D341Med (cell line): Measurements from ENCODE around the gene EGFL7.

Experiments
- DNase-seq: peaks from one replicate; pipeline ENCODE4 v3.0.0; 2012; ENCODE audit warnings: low spot score

The EGFL7 gene

DNA sequence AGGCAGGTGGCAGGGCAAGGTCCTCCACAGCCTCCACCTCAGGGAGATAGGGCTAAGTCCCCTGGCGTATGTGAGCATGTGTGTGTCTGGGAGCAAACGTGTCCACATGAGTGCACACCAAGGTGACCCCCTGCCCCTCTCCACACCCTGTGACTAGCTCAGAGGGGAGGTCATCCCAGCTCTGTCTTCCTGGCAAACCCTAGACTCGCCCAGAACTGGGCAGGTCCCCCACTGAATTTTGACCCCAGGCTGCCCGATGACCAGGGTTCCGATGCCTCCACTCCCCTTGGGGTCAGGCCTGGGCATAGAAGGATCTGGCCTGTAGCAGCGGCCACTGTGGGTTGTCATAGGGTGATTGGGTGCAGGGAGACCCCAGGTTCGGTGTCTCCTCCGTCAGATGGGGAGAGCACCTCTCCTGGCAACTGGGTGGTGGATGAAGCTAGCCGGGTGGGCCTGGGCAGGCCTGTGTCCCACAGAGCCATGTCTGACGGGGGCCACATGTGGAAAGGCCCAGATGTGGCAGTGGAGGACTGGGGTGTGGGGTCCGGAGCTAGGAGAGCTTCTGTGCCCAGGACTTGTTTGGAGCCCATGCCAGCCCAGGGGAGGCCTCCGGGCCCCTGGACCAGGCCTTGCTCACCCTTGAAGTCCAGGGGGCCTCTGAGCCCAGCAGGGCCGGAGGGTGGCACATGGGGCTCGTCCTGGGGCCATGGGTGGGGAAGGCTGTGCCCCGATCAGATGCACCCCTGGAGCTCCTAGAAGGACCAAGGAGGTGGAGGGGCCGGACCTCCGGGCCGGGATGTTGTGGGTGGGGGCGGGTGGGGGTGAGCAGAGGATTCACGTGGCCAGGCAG lies 55.9 kb downstream of the EGFL7 start:
- DNase-seq, result no peak

GRCh38 chr9:136719195-136719880 lies 56.6 kb downstream of the EGFL7 start:
- DNase-seq, result no peak

DNA sequence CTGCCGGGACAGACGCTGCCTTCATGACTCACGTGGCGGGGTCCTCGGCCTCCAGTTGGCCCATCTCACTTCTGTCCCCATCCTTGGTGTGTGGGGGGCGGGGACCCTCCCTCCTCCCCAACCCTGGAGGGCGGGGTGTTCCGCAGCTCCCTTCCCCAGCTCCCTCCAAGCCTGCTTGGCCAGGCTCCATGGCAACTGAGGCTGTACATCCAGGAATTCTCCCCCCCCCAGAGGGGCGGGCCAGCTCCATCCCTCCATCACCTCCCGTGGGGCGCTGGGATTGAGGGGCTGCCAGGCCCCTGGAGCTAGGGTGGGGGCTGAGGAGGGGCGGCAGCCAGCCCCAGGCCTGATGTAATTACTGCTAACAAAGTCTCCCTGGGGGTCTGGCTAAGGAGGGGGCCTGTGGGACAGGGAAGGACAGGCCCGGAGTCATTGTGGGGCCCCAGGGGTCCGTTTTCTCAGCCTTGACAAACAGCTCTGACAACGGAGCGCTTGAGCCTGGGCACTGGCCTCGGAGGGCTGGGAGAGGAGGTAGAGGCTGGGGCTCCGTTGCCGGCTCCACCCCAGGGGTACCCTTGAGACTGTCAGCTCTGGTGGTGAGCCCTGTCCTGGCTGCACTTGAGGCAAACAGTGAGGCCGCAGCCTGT lies 57.7 kb downstream of the EGFL7 start:
- DNase-seq, result peak; percentile 64

- DNase-seq, result no peak
These were observed 58.2 kb downstream of the EGFL7 start for GRCh38 chr9:136720898-136721338.

GRCh38 chr9:136721339-136722092 lies 58.8 kb downstream of the EGFL7 start:
- DNase-seq, result peak; percentile 66
